LHCN-M2 (cell line): ENCODE results near the gene PLVAP. TPM values are rescaled to one million over a fixed set of nuclear protein-coding genes. Genes with fewer than 3 reads are reported as not detected.

ENCODE experiments used
- DNase-seq: peaks from one replicate; pipeline ENCODE4 v3.0.0-alpha.2; 2012; ENCODE audit warnings: low read depth
- total RNA-seq: library from RNA; depleted of rRNA; stranded (reverse); fragments of >200 nt; gene quantifications from 2 replicates; pipeline ENCODE4 v1.2.3, GENCODE V29; 2014; rRNA removed

Gene PLVAP
- total RNA-seq, 1 experiment from 2014 or later: not detected

- DNase-seq: peak; percentile 94
Observed at GRCh38 chr19:17303167-17303939, 73.8 kb downstream of the PLVAP start, which contains the start of gene ABHD8. ABHD8 (minus strand) TSS chr19:17303425; CDS start chr19:17301616, 1,809 bp downstream.

- DNase-seq: no peak
Observed at GRCh38 chr19:17302391-17303166, 74.6 kb downstream of the PLVAP start.

Other genes starting within 250 kb of the PLVAP start
- 15.3 and 28.9 TPM in 2 replicates for gene USE1, start 162.0 kb downstream of the PLVAP start, total RNA-seq
- 2.4 and 6.4 TPM in 2 replicates for gene OCEL1, start 151.1 kb downstream of the PLVAP start, total RNA-seq
- 60.0 and 72.7 TPM in 2 replicates for gene NR2F6, start 131.4 kb downstream of the PLVAP start, total RNA-seq
- gene USHBP1, start 112.6 kb downstream of the PLVAP start, total RNA-seq: not detected in 2 replicates
- gene BABAM1, start 109.9 kb downstream of the PLVAP start, total RNA-seq: 107 and 148 TPM in 2 replicates
- gene ANKLE1, start 95.4 kb downstream of the PLVAP start, total RNA-seq: 0.40 and 0.90 TPM in 2 replicates
- gene ABHD8, start 73.9 kb downstream of the PLVAP start, total RNA-seq: 25.9 and 26.5 TPM in 2 replicates
- 48.2 and 68.1 TPM in 2 replicates for gene MRPL34, start 71.5 kb downstream of the PLVAP start, total RNA-seq
- gene DDA1, start 67.8 kb downstream of the PLVAP start, total RNA-seq: 55.9 and 76.2 TPM in 2 replicates
- gene ANO8, start 42.5 kb downstream of the PLVAP start, total RNA-seq: 2.4 and 3.3 TPM in 2 replicates
- 17.9 and 21.2 TPM in 2 replicates for gene GTPBP3, start 39.8 kb downstream of the PLVAP start, total RNA-seq
- gene CCDC194, start 16.9 kb upstream of the PLVAP start, total RNA-seq: not detected in 2 replicates
- gene BST2, start 28.3 kb upstream of the PLVAP start, total RNA-seq: 0.69 TPM in 1 of 2 replicates, not detected in the other
- 71.7 and 75.0 TPM in 2 replicates for gene MVB12A, start 42.7 kb upstream of the PLVAP start, total RNA-seq
- gene TMEM221, start 71.3 kb upstream of the PLVAP start, total RNA-seq: not detected in 2 replicates
- gene NXNL1, start 83.6 kb upstream of the PLVAP start, total RNA-seq: not detected in 2 replicates
- 10.0 and 14.1 TPM in 2 replicates for gene SLC27A1, start 93.2 kb upstream of the PLVAP start, total RNA-seq
- 87.7 and 99.5 TPM in 2 replicates for gene PGLS, start 134.3 kb upstream of the PLVAP start, total RNA-seq
- 79.3 and 86.9 TPM in 2 replicates for gene COLGALT1, start 178.3 kb upstream of the PLVAP start, total RNA-seq